HL-60/S4 (cell line): ENCODE data around the gene FAM81A.

Source experiments
- in situ Hi-C: fragments of 300-500 bp; cut with MboI; formaldehyde crosslinking; loops from 2 replicates; pipeline ENCODE4 v1.14.3; 2022; ENCODE audit warnings: low sequenced_read_pairs

FAM81A gene

GRCh38 chr15:59484399-59484798 is 46.4 kb downstream of the FAM81A start:
- in situ Hi-C loops, result loop anchor here (25.0 kb wide), 3 partner anchors 322 to 1247 kb away; no protein-coding TSS in a partner anchor

- in situ Hi-C loops, result loop anchor here (25.0 kb wide), 3 partner anchors 323 to 1248 kb away; no protein-coding TSS in a partner anchor
Observed at GRCh38 chr15:59485036-59485435, 47.0 kb downstream of the FAM81A start.

GRCh38 chr15:59489485-59489884 is 51.5 kb downstream of the FAM81A start:
- in situ Hi-C loops, result loop anchor here (25.0 kb wide), 3 partner anchors 327 to 1252 kb away; no protein-coding TSS in a partner anchor

- in situ Hi-C loops, result loop anchor here (25.0 kb wide), 3 partner anchors 329 to 1254 kb away; no protein-coding TSS in a partner anchor
Observed at GRCh38 chr15:59491062-59491461, 53.1 kb downstream of the FAM81A start.

- in situ Hi-C loops, result loop anchor here (25.0 kb wide), 3 partner anchors 330 to 1255 kb away; no protein-coding TSS in a partner anchor
Observed at GRCh38 chr15:59492389-59493377, 54.7 kb downstream of the FAM81A start.

- in situ Hi-C loops, result no loop called here
Observed at GRCh38 chr15:59501597-59501996, 63.6 kb downstream of the FAM81A start.

- in situ Hi-C loops, result no loop called here
Observed at GRCh38 chr15:59515190-59515589, 77.2 kb downstream of the FAM81A start.

GRCh38 chr15:59516655-59517461 is 78.9 kb downstream of the FAM81A start:
- in situ Hi-C loops, result no loop called here

- in situ Hi-C loops, result no loop called here
Observed at GRCh38 chr15:59519329-59519728, 81.3 kb downstream of the FAM81A start.

GRCh38 chr15:59521443-59521842 is 83.5 kb downstream of the FAM81A start:
- in situ Hi-C loops, result no loop called here

- in situ Hi-C loops, result no loop called here
Observed at GRCh38 chr15:59522988-59523461, 85.0 kb downstream of the FAM81A start.

GRCh38 chr15:59523702-59524101 is 85.7 kb downstream of the FAM81A start:
- in situ Hi-C loops, result no loop called here

GRCh38 chr15:59524331-59524731 is 86.3 kb downstream of the FAM81A start:
- in situ Hi-C loops, result no loop called here

GRCh38 chr15:59526466-59526865 is 88.5 kb downstream of the FAM81A start:
- in situ Hi-C loops, result loop anchor here (25.0 kb wide), 1 partner anchor 111 kb away; no protein-coding TSS in a partner anchor

GRCh38 chr15:59528429-59528828 is 90.4 kb downstream of the FAM81A start:
- in situ Hi-C loops, result loop anchor here (25.0 kb wide), 1 partner anchor 109 kb away; no protein-coding TSS in a partner anchor

- in situ Hi-C loops, result loop anchor here (25.0 kb wide), 1 partner anchor 108 kb away; no protein-coding TSS in a partner anchor
Observed at GRCh38 chr15:59528961-59529402, 91.0 kb downstream of the FAM81A start.

- in situ Hi-C loops, result loop anchor here (25.0 kb wide), 1 partner anchor 106 kb away; no protein-coding TSS in a partner anchor
Observed at GRCh38 chr15:59531066-59531675, 93.2 kb downstream of the FAM81A start.

GRCh38 chr15:59532770-59533379 is 94.9 kb downstream of the FAM81A start:
- in situ Hi-C loops, result loop anchor here (25.0 kb wide), 1 partner anchor 104 kb away; no protein-coding TSS in a partner anchor

GRCh38 chr15:59536553-59536952 is 98.6 kb downstream of the FAM81A start:
- in situ Hi-C loops, result loop anchor here (25.0 kb wide), 1 partner anchor 101 kb away; no protein-coding TSS in a partner anchor

GRCh38 chr15:59537403-59537802 is 99.4 kb downstream of the FAM81A start:
- in situ Hi-C loops, result loop anchor here (25.0 kb wide), 1 partner anchor 100 kb away; no protein-coding TSS in a partner anchor
